GM20000 (cell line): Measurements from ENCODE around the gene KRT28.
"Not testable (repeated sequence)": the region's sequence is repeated elsewhere in the genome, so short reads cannot be mapped to it uniquely, and the experiment has no call there.

ENCODE experiments used
- DNase-seq: peaks from one replicate; pipeline ENCODE4 v3.0.0; 2012; ENCODE audit warnings: low spot score
- CTCF ChIP-seq: IDR thresholded peaks from 2 replicates; pipeline ENCODE4 v1.5.1; 2012; ENCODE audit warnings: mild to moderate bottlenecking, control low read depth; ENCODE audit errors: extremely low read depth, missing control alignments

KRT28 gene

GRCh38 chr17:40818733-40819527 lies 19.2 kb upstream of the KRT28 start:
- TF ChIP-seq CTCF = no peak
- peak; percentile 88 for DNase-seq

GRCh38 chr17:40818343-40818732 lies 18.6 kb upstream of the KRT28 start:
- TF ChIP-seq CTCF = no peak
- no peak for DNase-seq

- DNase-seq = no peak
- no peak for TF ChIP-seq CTCF
Measured at GRCh38 chr17:40817103-40817682, 17.4 kb upstream of the KRT28 start.

- no peak for DNase-seq
- no peak for TF ChIP-seq CTCF
Measured at GRCh38 chr17:40816569-40816968, 16.8 kb upstream of the KRT28 start.

- DNase-seq = no peak
- TF ChIP-seq CTCF = no peak
Measured at GRCh38 chr17:40815381-40815780, 15.6 kb upstream of the KRT28 start.

GRCh38 chr17:40814657-40815056 lies 14.9 kb upstream of the KRT28 start:
- not testable (repeated sequence) for DNase-seq

GRCh38 chr17:40813804-40814203 lies 14.0 kb upstream of the KRT28 start:
- TF ChIP-seq CTCF = no peak
- no peak for DNase-seq

GRCh38 chr17:40812639-40813038 lies 12.9 kb upstream of the KRT28 start:
- no peak for TF ChIP-seq CTCF
- DNase-seq = no peak
